Glutamatergic neuron (in vitro differentiated cells): Measurements from ENCODE around the gene PRDM16. TPM values are rescaled to one million over a fixed set of nuclear protein-coding genes. Genes with fewer than 3 reads are reported as not detected.

ENCODE experiments used
- DNase-seq: peaks from one replicate; pipeline ENCODE4 v3.0.0; 2022
- H3K27ac Mint-ChIP-seq: one replicate; pipeline ENCODE4 v1.8.0; 2020; ENCODE audit warnings: mild to moderate bottlenecking, mixed read lengths, inconsistent platforms; ENCODE audit not compliant: unreplicated experiment
- H3K27me3 Mint-ChIP-seq: one replicate; pipeline ENCODE4 v1.8.0; 2020; ENCODE audit warnings: mild to moderate bottlenecking, moderate library complexity, mixed read lengths, inconsistent platforms; ENCODE audit not compliant: unreplicated experiment
- H3K36me3 Mint-ChIP-seq: one replicate; pipeline ENCODE4 v1.8.0; 2020; ENCODE audit warnings: mild to moderate bottlenecking, mixed read lengths, inconsistent platforms; ENCODE audit not compliant: unreplicated experiment
- H3K4me1 Mint-ChIP-seq: one replicate; pipeline ENCODE4 v1.8.0; 2020; ENCODE audit warnings: mild to moderate bottlenecking, low read depth, mixed read lengths, inconsistent platforms; ENCODE audit not compliant: unreplicated experiment
- H3K4me3 Mint-ChIP-seq: one replicate; pipeline ENCODE4 v1.8.0; 2020; ENCODE audit warnings: mild to moderate bottlenecking, mixed read lengths, inconsistent platforms; ENCODE audit not compliant: unreplicated experiment
- H3K9me3 Mint-ChIP-seq: one replicate; pipeline ENCODE4 v1.8.0; 2020; ENCODE audit warnings: mild to moderate bottlenecking, moderate library complexity, mixed read lengths, inconsistent platforms; ENCODE audit not compliant: unreplicated experiment
- total RNA-seq: library from RNA; stranded (reverse); fragmentation: NEBNext Ultra II Directional; extraction: Animal tissue kit (Norgen Biotek cat#: 25700); gene quantifications from one replicate; pipeline ENCODE4 v1.2.1, GENCODE V29; 2021; ENCODE audit not compliant: unreplicated experiment
- TF ChIP-seq, protein P1 (sequence below): fragments of 200-600 bp; sonication (generic); IDR thresholded peaks from one replicate; pipeline ENCODE4 v1.5.0; 2021; ENCODE audit not compliant: partially characterized antibody, unreplicated experiment

PRDM16 gene
- total RNA-seq, 1 donor from 2014 or later = 0.07 TPM

GRCh38 chr1:3265835-3266805 is 197.1 kb downstream of the PRDM16 start:
- Mint-ChIP-seq H3K27ac (no peak overlapping the region), H3K4me1 (peaks cover 2% of the 10 kb centered on the region)

DNA sequence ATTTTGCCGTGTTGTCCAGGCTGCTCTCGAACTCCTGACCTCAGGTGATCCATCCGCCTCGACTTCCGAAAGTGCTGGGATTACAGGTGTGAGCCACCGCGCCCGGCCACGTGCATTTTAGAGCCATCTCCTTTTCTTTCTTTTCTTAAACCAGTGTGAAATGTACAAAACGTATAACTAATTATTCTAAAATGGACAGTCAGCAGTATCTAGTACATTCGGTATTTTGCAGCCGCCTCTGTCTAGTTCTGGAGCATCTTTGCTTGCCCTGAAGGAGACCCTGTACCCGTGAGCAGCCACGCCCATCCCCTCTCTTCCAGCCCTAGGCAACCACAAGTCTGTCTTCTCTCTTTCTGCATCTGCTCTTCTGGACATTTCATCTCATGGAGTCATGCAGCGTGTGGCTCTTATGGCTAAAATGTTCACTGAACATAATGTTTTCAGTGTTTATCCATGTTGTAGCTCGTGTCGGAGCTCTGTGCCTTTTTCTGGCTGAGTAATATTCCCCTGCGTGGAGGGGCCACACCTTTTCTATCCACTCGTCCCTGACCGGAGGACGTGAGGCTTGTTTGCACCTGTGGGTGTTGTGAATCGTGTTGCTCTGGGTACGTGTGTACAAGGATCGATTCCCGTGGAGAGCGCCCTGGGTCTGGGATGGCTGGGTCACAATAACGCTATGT is 198.0 kb downstream of the PRDM16 start:
- Mint-ChIP-seq H3K4me3 (no peak overlapping the region), H3K27me3 (peaks cover 10% of the 10 kb centered on the region), H3K9me3 (peaks cover 7% of the 10 kb centered on the region), H3K27ac (no peak overlapping the region), H3K36me3 (peaks cover 9% of the 10 kb centered on the region), H3K4me1 (peaks cover 2% of the 10 kb centered on the region)
- TF ChIP-seq, protein P1, sequence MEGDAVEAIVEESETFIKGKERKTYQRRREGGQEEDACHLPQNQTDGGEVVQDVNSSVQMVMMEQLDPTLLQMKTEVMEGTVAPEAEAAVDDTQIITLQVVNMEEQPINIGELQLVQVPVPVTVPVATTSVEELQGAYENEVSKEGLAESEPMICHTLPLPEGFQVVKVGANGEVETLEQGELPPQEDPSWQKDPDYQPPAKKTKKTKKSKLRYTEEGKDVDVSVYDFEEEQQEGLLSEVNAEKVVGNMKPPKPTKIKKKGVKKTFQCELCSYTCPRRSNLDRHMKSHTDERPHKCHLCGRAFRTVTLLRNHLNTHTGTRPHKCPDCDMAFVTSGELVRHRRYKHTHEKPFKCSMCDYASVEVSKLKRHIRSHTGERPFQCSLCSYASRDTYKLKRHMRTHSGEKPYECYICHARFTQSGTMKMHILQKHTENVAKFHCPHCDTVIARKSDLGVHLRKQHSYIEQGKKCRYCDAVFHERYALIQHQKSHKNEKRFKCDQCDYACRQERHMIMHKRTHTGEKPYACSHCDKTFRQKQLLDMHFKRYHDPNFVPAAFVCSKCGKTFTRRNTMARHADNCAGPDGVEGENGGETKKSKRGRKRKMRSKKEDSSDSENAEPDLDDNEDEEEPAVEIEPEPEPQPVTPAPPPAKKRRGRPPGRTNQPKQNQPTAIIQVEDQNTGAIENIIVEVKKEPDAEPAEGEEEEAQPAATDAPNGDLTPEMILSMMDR = no peak
- DNase-seq = no peak

More at GRCh38 chr1:3265835-3266805, 197.1 kb downstream of the PRDM16 start:
- no peak overlapping the region for H3K4me3 Mint-ChIP-seq
- H3K27me3 Mint-ChIP-seq = peaks cover 13% of the 10 kb centered on the region
- peaks cover 7% of the 10 kb centered on the region for H3K9me3 Mint-ChIP-seq
- TF ChIP-seq, protein P1 = no peak
- no peak for DNase-seq
- H3K36me3 Mint-ChIP-seq = peaks cover 9% of the 10 kb centered on the region

DNA sequence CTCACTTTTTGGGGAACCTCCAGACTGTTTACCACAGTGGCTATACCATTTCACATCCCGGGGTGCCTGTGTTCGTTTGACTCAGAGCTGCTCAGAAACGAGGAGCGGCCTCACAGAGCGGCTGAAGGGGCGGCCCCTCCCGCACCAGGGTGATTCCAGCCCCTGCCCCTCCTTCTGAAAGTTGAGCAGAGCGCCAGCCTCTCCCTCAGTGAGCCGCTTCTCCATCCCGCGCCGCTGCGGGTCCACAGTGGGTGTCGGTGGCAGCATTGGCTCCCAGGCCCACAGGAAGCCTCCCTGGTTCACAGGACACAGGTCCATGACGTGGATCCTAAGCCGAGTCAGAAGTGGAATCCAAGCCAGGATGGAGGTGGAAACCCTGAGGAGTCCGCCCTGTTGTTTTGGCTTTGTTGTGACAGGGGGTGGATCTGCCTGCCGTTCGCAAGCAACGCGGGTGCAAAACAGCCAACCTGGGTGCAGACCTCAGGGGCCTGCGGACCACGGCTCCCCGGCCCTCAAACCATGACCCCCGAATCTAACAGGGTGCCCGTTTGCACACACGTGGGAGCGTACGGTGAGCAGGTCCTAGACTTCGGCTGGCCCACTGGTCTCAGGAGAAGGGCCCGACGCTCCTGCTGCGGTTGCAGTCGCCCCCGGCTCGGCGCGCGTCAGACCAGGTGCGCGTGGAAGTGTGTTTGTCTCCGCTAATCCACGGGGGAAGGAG is 198.7 kb downstream of the PRDM16 start:
- Mint-ChIP-seq H3K4me3 (no peak overlapping the region), H3K36me3 (peaks cover 9% of the 10 kb centered on the region), H3K4me1 (peaks cover 2% of the 10 kb centered on the region), H3K9me3 (peaks cover 7% of the 10 kb centered on the region), H3K27me3 (peaks cover 8% of the 10 kb centered on the region), H3K27ac (no peak overlapping the region)
- DNase-seq = no peak
- TF ChIP-seq, protein P1 = no peak

GRCh38 chr1:3268281-3268680 is 199.3 kb downstream of the PRDM16 start:
- no peak overlapping the region for H3K27ac Mint-ChIP-seq
- no peak for DNase-seq
- TF ChIP-seq, protein P1 = no peak

More at GRCh38 chr1:3268281-3268680, 199.3 kb downstream of the PRDM16 start:
- H3K4me1 Mint-ChIP-seq = peaks cover 2% of the 10 kb centered on the region
- H3K9me3 Mint-ChIP-seq = peaks cover 7% of the 10 kb centered on the region
- H3K36me3 Mint-ChIP-seq = peaks cover 9% of the 10 kb centered on the region
- H3K4me3 Mint-ChIP-seq = no peak overlapping the region
- peaks cover 8% of the 10 kb centered on the region for H3K27me3 Mint-ChIP-seq
